HepG2 (cell line): ENCODE measurements around the gene FIZ1. TPM values are rescaled to one million over a fixed set of nuclear protein-coding genes. Genes with fewer than 3 reads are reported as not detected.
A peak's percentile ranks its signal among the peaks of the same experiment; 100 is the strongest.

Experiments
- ATM ChIP-seq: fragments of 450-650 bp; IDR thresholded peaks from 2 replicates; pipeline ENCODE4 v1.7.1; 2017; ENCODE audit warnings: mild to moderate bottlenecking, borderline replicate concordance
- DMAP1 ChIP-seq: IDR thresholded peaks from 2 replicates; pipeline ENCODE4 v1.6.1; 2016
- EEA1 ChIP-seq: sonication (generic); formaldehyde crosslinking; IDR thresholded peaks from 2 replicates; pipeline ENCODE4 v1.5.1; 2020; ENCODE audit warnings: mild to moderate bottlenecking, missing genetic modification reagents, borderline replicate concordance
- FOXJ3 ChIP-seq: sonication (generic); formaldehyde crosslinking; IDR thresholded peaks from 2 replicates; pipeline ENCODE4 v1.4.0; 2020; ENCODE audit warnings: missing genetic modification reagents, mild to moderate bottlenecking, borderline replicate concordance
- HNRNPLL ChIP-seq: fragments of 200-400 bp; formaldehyde crosslinking; IDR thresholded peaks from 2 replicates; pipeline ENCODE4 v1.6.1; 2017; ENCODE audit warnings: mild to moderate bottlenecking, low read depth, low read length; ENCODE audit not compliant: poor library complexity, severe bottlenecking
- MAZ ChIP-seq, 2 experiments: sonication (generic) in 1 of 2; formaldehyde crosslinking in 1 of 2; IDR thresholded peaks; 2 replicates each; pipeline versions ENCODE4 v1.5.0 to v1.6.1; 2012 to 2020; ENCODE audit warnings: low read depth in 2 of 2, mild to moderate bottlenecking in 2 of 2, borderline replicate concordance in 1 of 2, improper control_type of control experiment in 1 of 2, low read length in 1 of 2, missing genetic modification reagents in 1 of 2, moderate library complexity in 1 of 2
- MED1 ChIP-seq: sonication (generic); formaldehyde crosslinking; IDR thresholded peaks from 2 replicates; pipeline ENCODE4 v1.4.0; 2020; ENCODE audit warnings: missing genetic modification reagents
- PBX3 ChIP-seq: sonication (generic); formaldehyde crosslinking; IDR thresholded peaks from 2 replicates; pipeline ENCODE4 v1.8.1; 2023; ENCODE audit warnings: missing genetic modification reagents, inconsistent platforms, borderline replicate concordance
- RNF2 ChIP-seq: fragments of 450-650 bp; conservative IDR thresholded peaks from 2 replicates; pipeline ENCODE4 v1.6.1; 2016; ENCODE audit warnings: low read depth
- TP53 ChIP-seq: sonication (generic); formaldehyde crosslinking; conservative IDR thresholded peaks from 2 replicates; pipeline ENCODE4 v1.4.0; 2020; ENCODE audit warnings: missing genetic modification reagents
- ZBTB14 ChIP-seq: sonication (generic); formaldehyde crosslinking; IDR thresholded peaks from 2 replicates; pipeline ENCODE4 v1.4.0; 2020; ENCODE audit warnings: missing genetic modification reagents
- ZBTB26 ChIP-seq: IDR thresholded peaks from 2 replicates; pipeline ENCODE4 v1.6.1; 2016; ENCODE audit warnings: missing compliant biosample characterization, missing genetic modification reagents, borderline replicate concordance
- ZBTB7B ChIP-seq: sonication (generic); formaldehyde crosslinking; IDR thresholded peaks from 2 replicates; pipeline ENCODE4 v1.4.0; 2020; ENCODE audit warnings: missing genetic modification reagents
- ZNF335 ChIP-seq: sonication (generic); formaldehyde crosslinking; IDR thresholded peaks from 2 replicates; pipeline ENCODE4 v1.4.0; 2020; ENCODE audit warnings: missing genetic modification reagents
- ZNF44 ChIP-seq: sonication (generic); formaldehyde crosslinking; IDR thresholded peaks from 2 replicates; pipeline ENCODE4 v1.5.1; 2020; ENCODE audit warnings: mild to moderate bottlenecking, missing genetic modification reagents
- ZNF646 ChIP-seq: sonication (generic); formaldehyde crosslinking; IDR thresholded peaks from 2 replicates; pipeline ENCODE4 v1.9.0; 2021; ENCODE audit warnings: mild to moderate bottlenecking, missing genetic modification reagents
- ZNF670 ChIP-seq: sonication (generic); formaldehyde crosslinking; IDR thresholded peaks from 2 replicates; pipeline ENCODE4 v1.8.0; 2022; ENCODE audit warnings: mild to moderate bottlenecking, missing genetic modification reagents, borderline replicate concordance
- ZNF7 ChIP-seq: IDR thresholded peaks from 2 replicates; pipeline ENCODE4 v1.6.1; 2016; ENCODE audit warnings: missing biosample characterization, missing genetic modification reagents
- ZNF749 ChIP-seq: sonication (generic); formaldehyde crosslinking; IDR thresholded peaks from 2 replicates; pipeline ENCODE4 v1.8.0; 2022; ENCODE audit warnings: mild to moderate bottlenecking, missing genetic modification reagents, moderate library complexity, borderline replicate concordance
- ZZZ3 ChIP-seq: sonication (generic); formaldehyde crosslinking; IDR thresholded peaks from 2 replicates; pipeline ENCODE4 v1.4.0; 2020; ENCODE audit warnings: missing genetic modification reagents, mild to moderate bottlenecking, borderline replicate concordance
- polyA plus RNA-seq, 8 experiments: library from polyadenylated mRNA; depleted of rRNA in 3 of 8; stranded (reverse) in 7 of 8; unstranded in 1 of 8; fragments of >200 nt; fragmentation: Illumina TruSeq in 4 of 8; extraction: Trizol in 4 of 8; gene quantifications; 2 replicates each; pipeline versions ENCODE4 v1.2.1 to v1.2.3, GENCODE V29; 2011 to 2016; ENCODE audit warnings: low read depth in 4 of 8, missing spikeins in 1 of 8, mixed read lengths in 1 of 8; ENCODE audit not compliant: insufficient read depth in 1 of 8
- total RNA-seq, 5 experiments: library from RNA; depleted of rRNA; stranded (reverse); fragments of >200 nt; fragmentation: Illumina TruSeq; extraction: Trizol; gene quantifications; 2 replicates each; pipeline ENCODE4 v1.2.3, GENCODE V29; 2016; ENCODE audit warnings: low read depth in 1 of 5

The FIZ1 gene
- total and polyA plus RNA-seq, 2 of the 13 experiments (the other 11 are each of a cell fraction or from before 2014, with no cell fraction given) = 3.6 to 5.9 TPM

- TF ChIP-seq FOXJ3 (no peak), RNF2 (no peak), ZBTB26 (no peak), ZNF7 (CRISPR knock-in tag) (no peak), ZNF749 (CRISPR knock-in tag) (no peak), TP53 (no peak), ZZZ3 (CRISPR knock-in tag) (no peak), ZBTB7B (CRISPR knock-in tag) (no peak), ZNF646 (no peak), MAZ (IDR thresholded peaks at IDR 0.05; ENCODE audit: borderline replicate concordance, low read depth, low read length) (no peak), MAZ (CRISPR knock-in tag; IDR thresholded peaks at IDR 0.05; ENCODE audit: low read depth) (peak; percentile 56; the same call in 1 of the 2 replicates), PBX3 (CRISPR knock-in tag) (no peak), EEA1 (CRISPR knock-in tag) (no peak), ZNF335 (CRISPR knock-in tag) (no peak), HNRNPLL (peak; percentile 33), ZNF670 (no peak), MED1 (CRISPR knock-in tag) (0 out of 2 replicates have a peak, but pooled peaks have one; percentile 16), ATM (no peak), DMAP1 (CRISPR knock-in tag) (no peak), ZBTB14 (CRISPR knock-in tag) (no peak; the same call in 1 of the 2 replicates), ZNF44 (CRISPR knock-in tag) (no peak)
Observed at GRCh38 chr19:55585658-55586339, 13.5 kb downstream of the FIZ1 start (continued).
